ENCODE results near the gene OXCT1. TPM values are rescaled to one million over a fixed set of nuclear protein-coding genes. Genes with fewer than 3 reads are reported as not detected.
A peak's percentile ranks its signal among the peaks of the same experiment; 100 is the strongest.
"Not testable (repeated sequence)": the region's sequence is repeated elsewhere in the genome, so short reads cannot be mapped to it uniquely, and the experiment has no call there.

The OXCT1 gene
- total and polyA plus RNA-seq, 7 donors, result 5.5 to 22.1 (median 10.7) TPM

- ATAC-seq (no peak), DNase-seq (no peak)
- Histone ChIP-seq H3K4me1 (no peaks in the 10 kb centered on the region), H3K9me3 (peaks cover 6% of the 10 kb centered on the region), H3K27me3 (ENCODE audit: insufficient read depth in 3 of 3, low read length in 2 of 3) (no peaks in the 10 kb centered on the region), H3K36me3 (ENCODE audit: insufficient read depth in 1 of 2, low read depth in 1 of 2) (no peaks in the 10 kb centered on the region), H3K27ac (no peak overlapping the region), H3K4me3 (no peak overlapping the region)
- WGBS, 3 donors, result 95 to 99% (median 96%) methylated on average over 2 of the region's 2 CpGs
- no peak for TF ChIP-seq CTCF (IDR thresholded peaks at IDR 0.05)
- intact Hi-C loops (cut with DNase I), result no loop called here
Observed at GRCh38 chr5:41716382-41716781, 153.8 kb downstream of the OXCT1 start.

- intact Hi-C loops (cut with DNase I); H3K9me3 ChIP-seq; H3K4me3 ChIP-seq; H3K4me1 ChIP-seq; ATAC-seq; H3K27ac ChIP-seq; DNase-seq; H3K27me3 ChIP-seq (ENCODE audit: insufficient read depth in 3 of 3, low read length in 2 of 3); H3K36me3 ChIP-seq (ENCODE audit: insufficient read depth in 1 of 2, low read depth in 1 of 2): not testable (repeated sequence)
Observed at GRCh38 chr5:41714446-41714845, 155.8 kb downstream of the OXCT1 start.

- DNase-seq (no peak), ATAC-seq (no peak)
- peaks cover 3% of the 10 kb centered on the region for H3K9me3 ChIP-seq
- TF ChIP-seq CTCF (IDR thresholded peaks at IDR 0.05), result no peak
- no peak overlapping the region for H3K4me3 ChIP-seq
- H3K4me1 ChIP-seq, result no peaks in the 10 kb centered on the region
- H3K36me3 ChIP-seq (ENCODE audit: insufficient read depth in 1 of 2, low read depth in 1 of 2), result no peaks in the 10 kb centered on the region
- H3K27ac ChIP-seq, result no peak overlapping the region
- no peaks in the 10 kb centered on the region for H3K27me3 ChIP-seq (ENCODE audit: insufficient read depth in 3 of 3, low read length in 2 of 3)
- intact Hi-C loops (cut with DNase I), result no loop called here
- 68 to 83% (median 73%) methylated on average over 2 of the region's 2 CpGs for WGBS, 3 donors
Observed at GRCh38 chr5:41708604-41708940, 161.7 kb downstream of the OXCT1 start.

- TF ChIP-seq CTCF (IDR thresholded peaks at IDR 0.05), result peak; percentile 16
- DNase-seq, result no peak
- intact Hi-C loops (cut with DNase I), result no loop called here
- ATAC-seq, result no peak
- H3K9me3 ChIP-seq, result peaks cover 3% of the 10 kb centered on the region
- no peaks in the 10 kb centered on the region for H3K4me1 ChIP-seq
- no peaks in the 10 kb centered on the region for H3K36me3 ChIP-seq (ENCODE audit: insufficient read depth in 1 of 2, low read depth in 1 of 2)
- no peak overlapping the region for H3K27ac ChIP-seq
- no peaks in the 10 kb centered on the region for H3K27me3 ChIP-seq (ENCODE audit: insufficient read depth in 3 of 3, low read length in 2 of 3)
- no peak overlapping the region for H3K4me3 ChIP-seq
- WGBS, 3 donors, result 41 to 53% (median 42%) methylated on average over 4 of the region's 4 CpGs
Observed at GRCh38 chr5:41707853-41708603, 162.2 kb downstream of the OXCT1 start.

- H3K4me3 ChIP-seq, result no peak overlapping the region
- no peaks in the 10 kb centered on the region for H3K4me1 ChIP-seq
- no peak for TF ChIP-seq CTCF (IDR thresholded peaks at IDR 0.05)
- intact Hi-C loops (cut with DNase I), result loop anchor here in 1 of 2 donors (10.0 kb wide), 1 partner anchor 149 kb away; no protein-coding TSS in a partner anchor
- DNase-seq, result no peak
- no peaks in the 10 kb centered on the region for H3K27me3 ChIP-seq (ENCODE audit: insufficient read depth in 3 of 3, low read length in 2 of 3)
- no peaks in the 10 kb centered on the region for H3K9me3 ChIP-seq
- no peak overlapping the region for H3K27ac ChIP-seq
- 70 to 81% (median 81%) methylated on average over 3 of the region's 3 CpGs for WGBS, 3 donors
- H3K36me3 ChIP-seq (ENCODE audit: insufficient read depth in 1 of 2, low read depth in 1 of 2), result no peaks in the 10 kb centered on the region
- no peak for ATAC-seq
Observed at GRCh38 chr5:41695920-41696582, 174.2 kb downstream of the OXCT1 start.

Data from psoas muscle (tissue), 8 donors.